Measurements from ENCODE around the gene PIPOX. TPM values are rescaled to one million over a fixed set of nuclear protein-coding genes. Genes with fewer than 3 reads are reported as not detected.

The PIPOX gene
- total and polyA plus RNA-seq, 2 of the 13 experiments (the other 11 are each of a cell fraction or from before 2014, with no cell fraction given): 87.3 to 154 TPM

DNA sequence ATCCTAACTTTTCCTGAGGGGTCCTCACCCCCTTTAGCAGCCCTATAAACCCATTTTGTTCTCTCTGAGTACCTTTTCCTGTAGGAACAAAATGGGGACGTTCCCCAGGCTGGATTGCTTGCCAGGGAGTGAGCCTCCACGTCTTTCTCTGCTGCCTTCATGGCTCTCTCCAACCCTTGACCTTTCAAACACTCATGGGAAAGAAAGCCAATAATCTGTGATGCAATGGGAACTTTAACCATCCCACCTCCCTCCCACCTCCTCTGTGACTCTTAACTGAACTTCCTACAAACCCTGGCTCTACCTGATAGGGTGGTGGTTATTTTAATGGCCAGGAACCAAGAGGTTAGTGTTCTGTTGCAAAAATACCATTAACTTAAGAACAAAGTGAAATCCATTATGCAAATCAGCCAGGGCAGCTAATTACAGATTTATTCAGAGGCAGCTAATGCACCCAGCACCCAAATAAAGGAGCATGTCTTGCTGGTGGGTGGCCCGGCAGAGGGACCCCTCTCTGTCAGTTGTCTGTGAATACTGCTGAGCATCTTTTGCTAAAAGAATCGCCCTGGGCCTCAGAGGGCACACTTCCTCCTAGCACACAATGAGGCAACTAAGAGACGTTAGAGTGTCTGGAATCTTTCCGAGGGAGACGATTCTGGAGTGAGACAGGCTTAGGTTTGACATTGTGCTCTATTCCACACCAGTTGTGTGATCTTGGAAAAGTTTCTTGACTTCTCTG is 3.0 kb downstream of the PIPOX start (continued):
- TF ChIP-seq, protein P1, sequence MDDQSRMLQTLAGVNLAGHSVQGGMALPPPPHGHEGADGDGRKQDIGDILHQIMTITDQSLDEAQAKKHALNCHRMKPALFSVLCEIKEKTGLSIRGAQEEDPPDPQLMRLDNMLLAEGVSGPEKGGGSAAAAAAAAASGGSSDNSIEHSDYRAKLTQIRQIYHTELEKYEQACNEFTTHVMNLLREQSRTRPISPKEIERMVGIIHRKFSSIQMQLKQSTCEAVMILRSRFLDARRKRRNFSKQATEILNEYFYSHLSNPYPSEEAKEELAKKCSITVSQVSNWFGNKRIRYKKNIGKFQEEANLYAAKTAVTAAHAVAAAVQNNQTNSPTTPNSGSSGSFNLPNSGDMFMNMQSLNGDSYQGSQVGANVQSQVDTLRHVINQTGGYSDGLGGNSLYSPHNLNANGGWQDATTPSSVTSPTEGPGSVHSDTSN (CRISPR knock-in tag; IDR thresholded peaks at IDR 0.05; ENCODE audit: borderline replicate concordance): no peak
- TF ChIP-seq, protein P2, sequence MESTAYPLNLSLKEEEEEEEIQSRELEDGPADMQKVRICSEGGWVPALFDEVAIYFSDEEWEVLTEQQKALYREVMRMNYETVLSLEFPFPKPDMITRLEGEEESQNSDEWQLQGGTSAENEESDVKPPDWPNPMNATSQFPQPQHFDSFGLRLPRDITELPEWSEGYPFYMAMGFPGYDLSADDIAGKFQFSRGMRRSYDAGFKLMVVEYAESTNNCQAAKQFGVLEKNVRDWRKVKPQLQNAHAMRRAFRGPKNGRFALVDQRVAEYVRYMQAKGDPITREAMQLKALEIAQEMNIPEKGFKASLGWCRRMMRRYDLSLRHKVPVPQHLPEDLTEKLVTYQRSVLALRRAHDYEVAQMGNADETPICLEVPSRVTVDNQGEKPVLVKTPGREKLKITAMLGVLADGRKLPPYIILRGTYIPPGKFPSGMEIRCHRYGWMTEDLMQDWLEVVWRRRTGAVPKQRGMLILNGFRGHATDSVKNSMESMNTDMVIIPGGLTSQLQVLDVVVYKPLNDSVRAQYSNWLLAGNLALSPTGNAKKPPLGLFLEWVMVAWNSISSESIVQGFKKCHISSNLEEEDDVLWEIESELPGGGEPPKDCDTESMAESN (CRISPR knock-in tag; conservative IDR thresholded peaks at IDR 0.05): no peak
- TF ChIP-seq, protein P3, sequence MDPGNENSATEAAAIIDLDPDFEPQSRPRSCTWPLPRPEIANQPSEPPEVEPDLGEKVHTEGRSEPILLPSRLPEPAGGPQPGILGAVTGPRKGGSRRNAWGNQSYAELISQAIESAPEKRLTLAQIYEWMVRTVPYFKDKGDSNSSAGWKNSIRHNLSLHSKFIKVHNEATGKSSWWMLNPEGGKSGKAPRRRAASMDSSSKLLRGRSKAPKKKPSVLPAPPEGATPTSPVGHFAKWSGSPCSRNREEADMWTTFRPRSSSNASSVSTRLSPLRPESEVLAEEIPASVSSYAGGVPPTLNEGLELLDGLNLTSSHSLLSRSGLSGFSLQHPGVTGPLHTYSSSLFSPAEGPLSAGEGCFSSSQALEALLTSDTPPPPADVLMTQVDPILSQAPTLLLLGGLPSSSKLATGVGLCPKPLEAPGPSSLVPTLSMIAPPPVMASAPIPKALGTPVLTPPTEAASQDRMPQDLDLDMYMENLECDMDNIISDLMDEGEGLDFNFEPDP (CRISPR knock-in tag; conservative IDR thresholded peaks at IDR 0.05): no peak
- no peak for TF ChIP-seq ZBTB7B (CRISPR knock-in tag; IDR thresholded peaks at IDR 0.05)
- TF ChIP-seq, protein P4, sequence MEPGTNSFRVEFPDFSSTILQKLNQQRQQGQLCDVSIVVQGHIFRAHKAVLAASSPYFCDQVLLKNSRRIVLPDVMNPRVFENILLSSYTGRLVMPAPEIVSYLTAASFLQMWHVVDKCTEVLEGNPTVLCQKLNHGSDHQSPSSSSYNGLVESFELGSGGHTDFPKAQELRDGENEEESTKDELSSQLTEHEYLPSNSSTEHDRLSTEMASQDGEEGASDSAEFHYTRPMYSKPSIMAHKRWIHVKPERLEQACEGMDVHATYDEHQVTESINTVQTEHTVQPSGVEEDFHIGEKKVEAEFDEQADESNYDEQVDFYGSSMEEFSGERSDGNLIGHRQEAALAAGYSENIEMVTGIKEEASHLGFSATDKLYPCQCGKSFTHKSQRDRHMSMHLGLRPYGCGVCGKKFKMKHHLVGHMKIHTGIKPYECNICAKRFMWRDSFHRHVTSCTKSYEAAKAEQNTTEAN (CRISPR knock-in tag; conservative IDR thresholded peaks at IDR 0.05): no peak
- no peak for TF ChIP-seq TSC22D2 (CRISPR knock-in tag; IDR thresholded peaks at IDR 0.05; ENCODE audit: borderline replicate concordance)
- no peak for TF ChIP-seq ZNF761 (CRISPR knock-in tag; conservative IDR thresholded peaks at IDR 0.05)
- TF ChIP-seq SOX6 (IDR thresholded peaks at IDR 0.05): no peak
- TF ChIP-seq SOX6 (CRISPR knock-in tag; IDR thresholded peaks at IDR 0.05): peak; percentile 55
- no peak for TF ChIP-seq SMAD9 (CRISPR knock-in tag; IDR thresholded peaks at IDR 0.05)
- TF ChIP-seq ZNF124 (CRISPR knock-in tag; IDR thresholded peaks at IDR 0.05): 0 out of 2 replicates have a peak, but pooled peaks have one; percentile 51
- no peak for TF ChIP-seq MLLT10 (CRISPR knock-in tag; IDR thresholded peaks at IDR 0.05)
- TF ChIP-seq ATF7 (IDR thresholded peaks at IDR 0.05): peak; percentile 26; the same call in 1 of the 2 replicates
- 0 out of 2 replicates have a peak, but pooled peaks have one; percentile 27 for TF ChIP-seq ATF7 (CRISPR knock-in tag; IDR thresholded peaks at IDR 0.05)
- TF ChIP-seq ZNF781 (CRISPR knock-in tag; IDR thresholded peaks at IDR 0.05; ENCODE audit: borderline replicate concordance, not compliant biosample characterization): no peak
- TF ChIP-seq, protein P5, sequence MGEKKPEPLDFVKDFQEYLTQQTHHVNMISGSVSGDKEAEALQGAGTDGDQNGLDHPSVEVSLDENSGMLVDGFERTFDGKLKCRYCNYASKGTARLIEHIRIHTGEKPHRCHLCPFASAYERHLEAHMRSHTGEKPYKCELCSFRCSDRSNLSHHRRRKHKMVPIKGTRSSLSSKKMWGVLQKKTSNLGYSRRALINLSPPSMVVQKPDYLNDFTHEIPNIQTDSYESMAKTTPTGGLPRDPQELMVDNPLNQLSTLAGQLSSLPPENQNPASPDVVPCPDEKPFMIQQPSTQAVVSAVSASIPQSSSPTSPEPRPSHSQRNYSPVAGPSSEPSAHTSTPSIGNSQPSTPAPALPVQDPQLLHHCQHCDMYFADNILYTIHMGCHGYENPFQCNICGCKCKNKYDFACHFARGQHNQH (CRISPR knock-in tag; IDR thresholded peaks at IDR 0.05): 0 out of 2 replicates have a peak, but pooled peaks have one; percentile 39
- TF ChIP-seq ZNF354B (CRISPR knock-in tag; IDR thresholded peaks at IDR 0.05): no peak
- peak; percentile 54 for TF ChIP-seq TEAD3 (CRISPR knock-in tag; optimal IDR thresholded peaks at IDR 0.05; ENCODE audit: borderline replicate concordance)
- no peak for TF ChIP-seq MYNN (CRISPR knock-in tag; IDR thresholded peaks at IDR 0.05; ENCODE audit: low read depth)
- TF ChIP-seq, protein P6, sequence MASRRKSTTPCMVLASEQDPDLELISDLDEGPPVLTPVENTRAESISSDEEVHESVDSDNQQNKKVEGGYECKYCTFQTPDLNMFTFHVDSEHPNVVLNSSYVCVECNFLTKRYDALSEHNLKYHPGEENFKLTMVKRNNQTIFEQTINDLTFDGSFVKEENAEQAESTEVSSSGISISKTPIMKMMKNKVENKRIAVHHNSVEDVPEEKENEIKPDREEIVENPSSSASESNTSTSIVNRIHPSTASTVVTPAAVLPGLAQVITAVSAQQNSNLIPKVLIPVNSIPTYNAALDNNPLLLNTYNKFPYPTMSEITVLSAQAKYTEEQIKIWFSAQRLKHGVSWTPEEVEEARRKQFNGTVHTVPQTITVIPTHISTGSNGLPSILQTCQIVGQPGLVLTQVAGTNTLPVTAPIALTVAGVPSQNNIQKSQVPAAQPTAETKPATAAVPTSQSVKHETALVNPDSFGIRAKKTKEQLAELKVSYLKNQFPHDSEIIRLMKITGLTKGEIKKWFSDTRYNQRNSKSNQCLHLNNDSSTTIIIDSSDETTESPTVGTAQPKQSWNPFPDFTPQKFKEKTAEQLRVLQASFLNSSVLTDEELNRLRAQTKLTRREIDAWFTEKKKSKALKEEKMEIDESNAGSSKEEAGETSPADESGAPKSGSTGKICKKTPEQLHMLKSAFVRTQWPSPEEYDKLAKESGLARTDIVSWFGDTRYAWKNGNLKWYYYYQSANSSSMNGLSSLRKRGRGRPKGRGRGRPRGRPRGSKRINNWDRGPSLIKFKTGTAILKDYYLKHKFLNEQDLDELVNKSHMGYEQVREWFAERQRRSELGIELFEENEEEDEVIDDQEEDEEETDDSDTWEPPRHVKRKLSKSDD (CRISPR knock-in tag; IDR thresholded peaks at IDR 0.05; ENCODE audit: low read depth): no peak
